DMS114 treated with DMSO at 0.1 percent for 48 hours (cell line): ENCODE measurements around the gene RFNG.

Source experiments
- DNase-seq: peaks from one replicate; lab custom pipeline; 2025; ENCODE audit not compliant: unreplicated experiment; lab: John Stamatoyannopoulos, UW

Gene RFNG

GRCh38 chr17:82051776-82052637 lies at the start of gene RFNG, which contains the start of gene GPS1:
TSS of gene RFNG (minus strand) at chr17:82051811. CDS start at chr17:82051766, 45 bp downstream.
TSS of gene GPS1 (plus strand) at chr17:82051898. CDS start at chr17:82051932, 34 bp downstream.
- peak; percentile 45 for DNase-seq

- no peak for DNase-seq
Measured at GRCh38 chr17:82101301-82101715, 49.7 kb upstream of the RFNG start.

- DNase-seq: no peak
Measured at GRCh38 chr17:82100502-82101298, 49.1 kb upstream of the RFNG start.

- no peak for DNase-seq
Measured at GRCh38 chr17:82098939-82099763, 47.5 kb upstream of the RFNG start.

- DNase-seq: peak; percentile 70
Measured at GRCh38 chr17:82098169-82098938, 46.7 kb upstream of the RFNG start, which contains the start of gene FASN. TSS of gene FASN (minus strand) at chr17:82098236. CDS start at chr17:82096445, 1,791 bp downstream.

GRCh38 chr17:82097919-82098168 lies 46.2 kb upstream of the RFNG start:
- DNase-seq: no peak

- DNase-seq: no peak
Measured at GRCh38 chr17:82097184-82097918, 45.7 kb upstream of the RFNG start.

GRCh38 chr17:82096709-82097183 lies 45.1 kb upstream of the RFNG start:
- no peak for DNase-seq

GRCh38 chr17:82095777-82096708 lies 44.4 kb upstream of the RFNG start:
- DNase-seq: no peak

- no peak for DNase-seq
Measured at GRCh38 chr17:82094931-82095776, 43.5 kb upstream of the RFNG start.

- DNase-seq: no peak
Measured at GRCh38 chr17:82092995-82093751, 41.6 kb upstream of the RFNG start.

GRCh38 chr17:82092628-82092994 lies 41.0 kb upstream of the RFNG start:
- no peak for DNase-seq

GRCh38 chr17:82092094-82092586 lies 40.5 kb upstream of the RFNG start:
- no peak for DNase-seq

GRCh38 chr17:82091264-82092066 lies 39.9 kb upstream of the RFNG start:
- no peak for DNase-seq

- no peak for DNase-seq
Measured at GRCh38 chr17:82090549-82091263, 39.1 kb upstream of the RFNG start.
